Activated naive CD8-positive, alpha-beta T cell treated with anti-CD3 and anti-CD28 coated beads, Interleukin-2, amount 50 U/mL, for 16 hours (primary cell): Measurements from ENCODE around the gene DOC2B.
"Not testable (repeated sequence)": the region's sequence is repeated elsewhere in the genome, so short reads cannot be mapped to it uniquely, and the experiment has no call there.

Experiments used
- DNase-seq: peaks from one replicate; pipeline ENCODE4 v3.0.0-alpha.2; 2020; ENCODE audit warnings: low read depth, low spot score

Gene DOC2B

GRCh38 chr17:181245-182049, at the start of gene DOC2B:
Gene DOC2B, minus strand, starts transcription at chr17:181650. Its CDS starts 171 bp downstream, at chr17:181479.
- no peak for DNase-seq

DNA sequence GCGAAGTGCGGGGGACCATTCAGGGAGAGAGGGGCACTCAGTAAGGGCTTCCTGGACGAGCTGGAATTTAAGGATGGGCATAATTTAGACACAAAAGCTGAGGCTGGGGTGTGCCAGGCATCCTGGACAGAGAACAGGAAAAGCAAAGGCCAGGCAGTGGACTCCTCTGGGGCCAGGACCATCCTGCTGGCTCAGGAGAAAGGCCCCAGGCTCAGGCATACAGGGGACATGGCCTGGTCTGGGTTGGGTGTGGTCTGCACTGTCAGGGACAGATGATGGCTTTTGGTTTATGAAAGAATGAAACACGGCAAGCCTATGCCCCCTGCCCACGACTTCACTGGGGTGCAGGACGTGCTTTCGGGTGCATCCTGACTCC, 48.9 kb upstream of the DOC2B start:
- DNase-seq, result no peak

GRCh38 chr17:229709-230394, 48.4 kb upstream of the DOC2B start:
- DNase-seq, result no peak

- DNase-seq, result no peak
Measured at GRCh38 chr17:228951-229708, 47.7 kb upstream of the DOC2B start.

GRCh38 chr17:227946-228615, 46.6 kb upstream of the DOC2B start:
- no peak for DNase-seq

DNA sequence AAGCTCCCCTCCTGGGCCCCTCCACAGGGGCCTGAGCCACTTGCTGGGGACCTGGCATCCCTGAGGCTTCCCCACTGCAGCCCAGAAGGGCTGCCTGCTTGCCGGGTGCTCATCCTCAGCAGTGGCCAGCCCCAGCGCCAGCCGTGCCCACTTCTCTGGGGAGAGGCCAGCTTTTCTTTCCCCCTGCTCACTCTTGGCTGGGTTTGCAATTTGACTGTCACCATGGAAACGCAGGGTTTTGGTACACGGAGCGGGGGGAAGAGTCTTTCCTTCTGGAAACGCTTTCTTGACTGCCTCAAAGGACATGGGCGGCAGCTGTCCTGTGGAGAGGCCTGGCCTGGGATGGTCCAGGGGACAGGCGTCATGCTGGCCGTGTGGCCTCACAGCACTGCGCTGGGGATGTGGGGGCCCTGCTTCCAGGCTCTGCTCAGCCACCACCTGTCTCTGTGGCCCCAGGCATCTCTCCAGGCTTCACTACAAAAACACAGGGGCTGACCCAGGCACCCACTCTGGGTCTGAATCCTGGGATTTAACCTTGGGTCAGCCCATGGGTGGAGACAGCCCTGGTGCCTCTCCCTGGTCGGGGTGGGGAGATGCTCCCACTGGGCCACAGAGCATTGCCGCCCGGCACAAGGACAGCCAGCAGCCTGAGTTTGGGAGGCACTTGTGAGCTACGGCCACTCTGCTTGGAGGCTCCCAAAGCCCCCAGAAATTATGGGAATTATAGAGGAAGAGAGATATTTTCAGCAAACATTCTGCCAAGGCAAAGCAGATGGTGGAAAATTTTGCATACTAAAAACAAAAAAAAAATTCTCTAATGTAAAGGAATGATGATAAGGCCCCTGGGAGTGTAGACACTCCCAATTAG, 45.9 kb upstream of the DOC2B start:
- no peak for DNase-seq

- no peak for DNase-seq
Measured at GRCh38 chr17:226108-227077, 44.9 kb upstream of the DOC2B start.

- DNase-seq, result no peak
Measured at GRCh38 chr17:225551-225950, 44.1 kb upstream of the DOC2B start.

GRCh38 chr17:224576-224975, 43.1 kb upstream of the DOC2B start:
- DNase-seq, result not testable (repeated sequence)

DNA sequence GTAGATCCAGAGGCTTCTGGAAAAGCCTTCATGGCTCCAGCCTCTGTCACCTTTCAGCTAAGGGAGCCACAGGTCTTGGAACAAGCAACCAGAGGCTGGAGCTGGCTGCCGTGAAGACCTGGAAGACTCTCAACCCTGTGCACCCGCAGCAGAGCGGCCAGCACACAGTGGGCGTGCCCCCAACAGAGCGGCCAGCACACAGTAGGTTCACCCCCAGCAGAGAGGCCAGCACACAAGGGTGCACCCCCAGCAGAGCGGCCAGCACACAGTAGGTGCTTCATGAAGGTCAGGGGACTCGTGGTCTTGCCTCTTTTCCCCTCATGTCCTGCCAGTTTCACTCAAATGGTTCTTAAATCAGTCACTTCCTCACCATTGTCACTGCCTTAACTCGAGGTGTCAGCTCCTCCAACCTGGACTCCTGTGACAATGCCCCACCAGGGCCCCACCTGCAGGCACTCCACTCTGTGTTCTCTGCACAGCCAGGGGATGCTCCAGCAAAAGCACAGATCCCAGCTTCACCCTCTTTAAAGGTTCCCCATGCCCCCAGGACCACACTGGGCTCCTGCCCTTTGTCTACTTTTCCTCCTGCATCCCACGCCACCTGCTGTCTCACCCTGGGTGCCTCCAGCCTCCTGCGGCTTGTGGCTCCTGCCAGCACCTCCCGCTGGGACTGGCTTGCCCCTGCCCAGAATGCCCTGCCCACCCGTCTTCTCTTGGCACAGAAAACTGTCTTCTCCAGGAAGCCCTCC, 42.4 kb upstream of the DOC2B start:
- DNase-seq, result no peak

- no peak for DNase-seq
Measured at GRCh38 chr17:222172-222571, 40.7 kb upstream of the DOC2B start.

- DNase-seq, result no peak
Measured at GRCh38 chr17:219696-220095, 38.2 kb upstream of the DOC2B start.

DNA sequence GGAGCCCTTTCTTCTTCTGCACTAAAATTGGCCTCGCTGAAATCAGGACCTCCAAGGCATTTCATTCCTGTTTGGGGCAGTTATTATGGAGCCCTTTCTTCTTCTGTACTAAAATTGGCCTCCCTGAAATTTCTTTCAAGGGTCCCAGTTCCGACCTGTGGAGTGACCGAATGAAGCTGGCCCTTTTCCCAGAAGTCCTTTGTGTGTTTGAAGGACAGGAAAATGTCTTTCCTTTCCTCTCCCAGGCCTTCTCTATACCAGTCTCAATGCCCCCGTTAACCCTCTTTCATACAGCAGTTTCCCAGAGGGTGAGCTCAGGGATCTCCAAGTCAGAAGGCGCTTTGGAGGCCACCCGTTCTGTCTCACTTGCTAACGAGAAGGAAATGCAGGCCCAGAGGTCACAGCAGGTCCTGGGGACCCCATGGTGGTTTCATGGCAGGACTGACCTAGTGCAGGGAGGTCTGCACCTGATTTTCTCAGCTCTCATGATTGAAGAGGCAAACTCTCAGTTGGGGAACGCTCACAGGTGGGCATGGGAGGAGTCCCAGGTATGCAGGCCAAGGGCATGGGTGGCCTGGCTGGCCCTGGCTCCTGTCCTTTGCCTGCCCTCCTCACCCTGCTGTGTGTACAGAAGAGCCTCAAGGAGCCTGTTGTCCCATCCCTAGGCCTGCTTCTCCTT, 37.1 kb upstream of the DOC2B start:
- no peak for DNase-seq

DNA sequence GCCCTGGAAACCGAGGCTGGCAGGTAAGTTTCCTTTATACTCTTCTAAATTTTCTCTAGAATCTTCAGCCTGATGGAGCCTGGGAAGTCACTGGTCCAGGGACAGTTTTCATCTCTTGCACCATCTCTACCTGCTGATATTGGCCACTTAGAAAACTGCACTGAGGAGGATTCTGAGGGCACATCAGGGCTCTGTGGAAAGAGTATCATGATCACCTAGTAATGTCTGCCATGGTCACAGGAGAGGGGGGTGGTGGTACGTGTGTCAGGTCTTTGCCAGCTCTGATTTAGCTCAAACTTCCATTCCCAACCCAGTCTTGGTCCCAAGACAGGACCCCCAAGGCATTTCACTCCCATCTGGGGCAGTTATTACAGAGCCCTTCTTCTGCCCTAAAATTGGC, 35.2 kb upstream of the DOC2B start:
- DNase-seq, result no peak

DNA sequence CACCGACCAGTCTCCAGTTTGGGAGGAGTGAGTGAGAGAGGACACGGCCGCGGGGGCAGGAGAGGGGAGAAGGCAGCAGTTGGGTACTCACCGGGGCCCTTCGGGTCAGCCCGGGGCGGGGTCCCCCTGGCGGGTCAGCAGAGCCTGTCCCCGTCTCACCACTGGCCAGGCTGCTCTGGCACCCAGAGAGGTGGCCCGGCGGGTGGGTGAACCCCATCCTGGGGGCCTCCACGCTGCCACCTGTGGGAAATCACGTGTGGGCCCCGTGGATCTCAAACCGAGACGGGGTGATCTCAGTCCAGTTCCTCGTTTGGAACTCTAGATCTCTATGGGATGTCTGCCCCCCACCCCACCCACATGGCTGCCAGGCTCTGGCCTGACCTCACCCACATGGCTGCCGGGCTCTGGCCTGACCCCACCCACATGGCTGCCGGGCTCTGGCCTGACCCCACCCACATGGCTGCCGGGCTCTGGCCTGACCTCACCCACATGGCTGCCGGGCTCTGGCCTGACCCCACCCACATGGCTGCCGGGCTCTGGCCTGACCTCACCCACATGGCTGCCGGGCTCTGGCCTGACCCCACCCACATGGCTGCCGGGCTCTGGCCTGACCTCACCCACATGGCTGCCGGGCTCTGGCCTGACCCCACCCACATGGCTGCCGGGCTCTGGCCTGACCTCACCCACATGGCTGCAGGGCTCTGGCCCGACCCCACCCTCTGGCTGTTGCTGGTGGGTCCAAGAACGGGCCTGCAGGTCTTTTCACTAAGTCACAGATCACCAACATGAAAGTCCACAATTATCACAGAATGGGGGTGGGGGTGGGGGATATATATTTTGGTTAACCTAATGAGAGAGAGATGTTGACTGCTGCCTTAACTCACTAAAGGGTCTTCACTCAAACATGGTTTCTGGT, 34.4 kb upstream of the DOC2B start:
- DNase-seq, result not testable (repeated sequence)

DNA sequence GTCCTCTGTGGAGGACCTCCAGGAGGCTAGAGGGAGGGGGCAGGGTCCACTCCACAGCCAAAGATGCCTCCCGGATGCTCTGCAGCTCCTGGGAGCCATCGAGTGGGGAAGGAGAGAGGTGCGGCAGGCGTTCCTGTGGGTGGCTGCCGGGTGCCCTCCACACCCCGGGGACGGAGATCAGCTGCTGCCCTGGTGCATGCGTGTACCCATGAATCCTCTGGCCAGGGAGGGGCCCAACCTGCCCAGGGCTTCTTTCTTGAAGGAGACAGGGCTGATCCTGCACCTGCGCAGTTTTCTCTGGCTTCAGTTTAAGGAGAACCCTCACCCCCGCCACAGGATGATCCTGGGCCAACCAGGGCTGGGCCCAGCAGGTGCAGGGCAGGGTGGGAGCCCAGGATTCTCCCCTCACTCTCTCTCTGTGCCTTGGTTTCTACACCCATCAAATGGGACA, 33.5 kb upstream of the DOC2B start:
- DNase-seq, result no peak
